Activated CD4-positive, CD25-positive, alpha-beta regulatory T cell treated with anti-CD3 and anti-CD28 coated beads, Interleukin-2, amount 50 U/mL, for 72 hours (primary cell): ENCODE measurements around the gene USP6.
"Not testable (repeated sequence)": the region's sequence is repeated elsewhere in the genome, so short reads cannot be mapped to it uniquely, and the experiment has no call there.

Experiments
- DNase-seq: peaks from one replicate; pipeline ENCODE4 v3.0.0; 2021

The USP6 gene

GRCh38 chr17:5122586-5123342 is 6.9 kb downstream of the USP6 start:
- no peak for DNase-seq

GRCh38 chr17:5123343-5124124 is 7.7 kb downstream of the USP6 start:
- DNase-seq = no peak

DNA sequence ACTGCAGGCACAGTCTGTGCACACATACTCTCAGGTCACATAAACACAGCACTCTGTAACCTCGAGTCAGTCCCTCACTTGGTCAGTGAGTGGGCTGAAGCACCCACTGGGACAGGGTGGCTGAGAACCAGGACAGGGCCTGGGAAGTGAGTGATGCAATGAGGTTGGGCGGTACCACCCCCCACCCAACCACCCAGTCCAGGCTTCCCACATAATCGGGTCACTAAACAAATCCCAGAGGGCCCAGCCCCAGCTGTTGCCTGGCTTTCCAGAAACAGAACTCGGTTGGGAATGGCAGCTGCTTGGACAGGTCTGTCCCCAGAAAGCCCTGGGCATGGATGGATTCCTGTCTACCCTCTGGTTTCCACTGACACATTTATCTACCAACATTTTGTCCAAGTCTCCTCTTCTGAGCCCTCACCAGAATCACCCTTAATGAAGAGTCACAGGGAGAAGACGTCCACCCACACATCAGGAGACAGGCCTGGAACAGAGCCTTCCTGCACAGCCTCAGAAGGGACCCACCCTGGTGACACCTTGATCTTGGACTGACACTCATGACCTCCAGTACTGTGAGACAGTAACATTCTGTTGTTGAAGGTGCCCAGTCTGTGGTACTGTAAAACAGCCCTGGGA is 8.4 kb downstream of the USP6 start:
- DNase-seq = not testable (repeated sequence)

DNA sequence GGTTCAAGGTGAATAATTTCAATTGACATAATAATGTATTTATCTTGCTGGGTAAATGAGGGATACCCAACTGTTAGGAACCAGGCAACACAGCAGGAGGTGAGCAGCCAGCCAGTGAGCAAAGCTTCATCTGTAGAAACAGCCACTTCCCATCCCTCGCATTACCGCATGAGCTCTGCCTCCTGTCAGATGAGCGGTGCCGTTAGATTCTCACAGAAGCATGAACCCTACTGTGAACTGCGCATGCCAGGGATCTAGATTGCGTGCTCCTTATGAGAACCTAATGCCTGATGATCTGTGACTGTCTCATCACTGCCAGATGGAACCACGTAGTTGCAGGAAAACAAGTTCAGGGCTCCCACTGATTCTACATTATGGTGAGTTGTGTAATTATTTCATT is 9.1 kb downstream of the USP6 start:
- not testable (repeated sequence) for DNase-seq

GRCh38 chr17:5126719-5127488 is 11.1 kb downstream of the USP6 start:
- DNase-seq = no peak

DNA sequence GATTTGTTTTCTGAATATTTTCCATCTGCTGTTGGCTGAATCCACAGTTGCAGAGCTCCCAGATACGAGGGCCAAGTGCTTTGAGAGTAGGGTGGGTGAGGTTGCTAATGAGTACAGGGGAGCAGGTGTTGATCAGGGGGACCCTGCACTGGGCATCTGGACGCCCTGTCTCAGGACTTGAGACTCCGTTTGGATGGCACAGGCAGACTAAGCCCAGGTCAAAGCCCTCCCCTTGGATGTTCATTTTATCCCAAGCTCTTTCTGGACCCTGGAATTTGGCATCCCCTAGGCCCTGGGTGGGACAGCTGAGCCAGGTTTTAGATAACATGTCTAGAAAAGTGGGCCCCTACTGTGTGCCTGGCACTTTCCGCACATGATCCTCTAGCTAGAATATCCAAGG is 12.1 kb downstream of the USP6 start:
- no peak for DNase-seq

- not testable (repeated sequence) for DNase-seq
Observed at GRCh38 chr17:5128387-5128786, 12.6 kb downstream of the USP6 start.

GRCh38 chr17:5128905-5129535 is 13.2 kb downstream of the USP6 start:
- no peak for DNase-seq

DNA sequence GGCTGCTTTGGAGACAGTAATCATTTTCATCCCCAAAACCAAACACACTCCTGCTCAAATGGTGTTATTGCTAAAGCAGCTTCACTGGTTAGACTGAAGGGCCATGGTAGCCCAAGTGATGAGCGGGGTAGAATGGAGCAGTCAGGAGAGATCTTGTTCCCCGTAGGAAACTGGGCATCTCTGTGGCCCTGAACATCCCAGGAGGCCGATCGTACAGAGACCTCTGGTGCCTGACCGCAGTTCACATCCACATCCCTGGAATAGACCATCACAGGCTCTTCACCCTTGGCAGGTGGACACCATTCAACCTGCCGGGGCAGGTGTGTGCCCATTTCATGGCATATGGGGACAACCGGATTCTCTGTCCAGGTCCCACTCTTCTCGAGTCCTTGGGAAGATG is 13.9 kb downstream of the USP6 start:
- DNase-seq = not testable (repeated sequence)

GRCh38 chr17:5130261-5130660 is 14.4 kb downstream of the USP6 start:
- DNase-seq = not testable (repeated sequence)

DNA sequence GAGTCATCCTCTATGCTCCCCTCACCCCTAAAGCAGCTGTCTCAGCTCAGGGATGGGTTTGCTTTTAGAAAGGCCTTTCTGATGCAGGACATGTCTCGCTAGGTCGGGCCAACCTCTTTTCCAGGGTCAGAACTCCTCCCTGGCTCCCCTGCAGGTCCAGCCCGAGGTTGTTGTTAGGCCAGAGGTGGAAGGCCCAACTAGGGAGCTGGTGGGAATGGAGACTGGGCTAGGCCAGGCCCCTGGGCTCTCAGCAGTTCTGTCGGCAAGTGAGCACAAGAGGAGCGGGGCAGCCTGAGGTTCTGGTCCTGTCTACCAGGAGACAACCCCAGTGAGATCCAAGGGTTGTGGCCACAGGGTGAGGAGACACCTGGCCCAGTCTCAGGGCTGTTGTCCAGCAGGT is 14.9 kb downstream of the USP6 start:
- DNase-seq = not testable (repeated sequence)

DNA sequence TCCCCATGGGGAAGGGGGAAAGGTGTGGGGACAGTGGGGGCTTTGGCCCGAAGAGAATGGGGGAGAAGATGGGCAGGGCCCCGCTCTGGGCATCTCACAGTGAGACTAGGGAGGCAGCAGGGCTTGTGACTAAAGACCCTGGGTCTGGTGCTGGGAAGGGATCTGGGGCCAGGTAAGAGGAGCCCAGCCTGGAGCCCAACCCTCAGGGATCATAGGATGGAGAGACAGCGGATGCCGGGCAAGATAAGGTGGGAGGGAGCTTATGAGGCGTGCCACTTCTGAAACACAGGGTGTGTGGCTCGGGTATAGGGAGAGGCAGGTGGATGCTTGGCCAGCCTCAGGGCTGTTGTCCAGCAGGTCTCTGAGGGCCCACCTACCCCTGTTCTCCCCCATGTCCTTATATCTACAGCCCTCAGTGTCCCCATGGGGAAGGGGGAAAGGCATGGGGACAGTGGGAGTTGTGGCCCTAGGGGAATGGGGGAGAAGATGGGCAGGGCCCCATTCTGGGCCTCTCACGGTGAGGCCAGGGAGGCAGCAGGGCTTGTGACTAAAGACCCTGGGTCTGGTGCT is 15.4 kb downstream of the USP6 start:
- no peak for DNase-seq

DNA sequence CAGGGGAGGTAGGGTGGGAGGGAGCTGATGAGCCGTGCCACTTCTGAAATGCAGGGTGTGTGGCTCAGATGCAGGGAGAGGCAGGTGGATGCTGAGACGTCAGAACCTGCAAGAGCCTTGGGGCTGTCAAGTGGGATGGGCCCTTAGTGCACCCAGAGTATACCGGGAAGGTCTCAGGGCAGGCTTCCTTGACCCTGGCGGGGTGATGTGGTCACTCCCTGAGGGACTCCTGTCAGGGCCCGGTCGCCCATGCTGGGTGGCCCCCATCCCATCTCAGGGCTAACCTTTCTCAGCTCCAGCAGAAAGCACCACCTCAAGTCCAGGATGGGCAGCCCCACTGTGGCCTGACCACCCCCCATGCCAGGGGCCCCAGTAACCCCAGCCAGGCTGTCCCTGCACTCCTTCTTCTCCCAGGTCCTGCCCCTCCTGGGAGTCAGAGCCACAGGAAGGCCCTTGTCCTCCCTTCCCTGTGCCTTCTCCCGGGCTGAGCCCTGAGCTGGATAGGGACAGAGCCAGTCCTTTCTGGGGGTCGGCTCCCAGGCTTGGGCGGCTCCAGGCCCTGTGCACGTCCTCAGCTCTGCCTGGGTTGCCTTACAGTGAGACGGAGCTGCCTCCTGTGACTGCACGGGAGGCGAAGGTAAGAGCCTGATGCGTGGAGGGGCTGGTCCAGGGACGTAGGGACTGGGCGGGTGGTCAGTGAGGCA is 16.1 kb downstream of the USP6 start:
- DNase-seq = not testable (repeated sequence)

DNA sequence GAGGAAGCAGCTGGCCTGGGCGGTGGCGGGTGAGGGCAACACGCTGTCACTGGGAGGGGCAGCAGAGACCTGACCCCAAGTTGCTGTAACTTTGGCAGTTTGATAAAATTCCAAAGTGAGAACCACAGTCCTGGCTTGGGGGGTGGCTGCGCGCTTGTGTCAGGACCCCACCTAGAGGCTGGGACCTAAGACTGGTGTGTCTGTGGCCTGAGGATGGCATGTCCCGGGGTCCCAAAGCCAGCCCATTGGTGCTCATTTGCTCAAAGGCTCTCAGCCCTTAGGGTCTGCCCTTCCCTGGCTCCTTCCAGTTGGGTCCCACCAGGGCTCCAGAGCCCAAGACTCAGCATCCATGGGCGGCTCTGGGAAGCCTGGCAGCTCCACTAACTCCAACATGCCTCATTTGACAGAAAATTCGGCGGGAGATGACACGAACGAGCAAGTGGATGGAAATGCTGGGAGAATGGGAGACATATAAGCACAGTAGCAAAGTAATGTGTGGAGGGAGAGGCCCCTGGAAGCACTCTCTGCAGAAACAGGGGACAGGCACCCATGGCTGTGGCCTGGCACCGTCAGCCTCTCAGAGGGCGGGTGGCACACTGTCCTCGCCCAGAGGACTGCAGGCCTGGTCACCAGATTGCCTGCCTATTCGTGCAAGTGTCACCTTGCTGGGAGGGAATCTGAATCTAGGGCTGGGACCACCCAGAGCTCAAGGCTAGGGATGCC is 16.8 kb downstream of the USP6 start:
- not testable (repeated sequence) for DNase-seq

DNA sequence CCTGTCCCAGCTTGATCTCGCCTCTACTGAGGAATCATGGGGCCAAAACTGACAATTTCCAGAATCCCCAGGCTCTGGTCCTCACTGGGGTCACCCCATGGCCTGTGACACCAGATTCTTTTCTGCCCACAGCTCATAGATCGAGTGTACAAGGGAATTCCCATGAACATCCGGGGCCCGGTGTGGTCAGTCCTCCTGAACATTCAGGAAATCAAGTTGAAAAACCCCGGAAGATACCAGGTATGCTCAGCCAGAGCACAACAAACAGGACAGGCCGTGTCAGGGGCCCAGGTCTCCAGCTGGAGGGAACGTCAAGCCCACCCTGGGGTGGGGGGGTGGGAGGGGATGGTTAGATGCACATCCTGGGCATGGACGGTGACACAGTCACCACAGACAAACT is 17.5 kb downstream of the USP6 start:
- DNase-seq = no peak

DNA sequence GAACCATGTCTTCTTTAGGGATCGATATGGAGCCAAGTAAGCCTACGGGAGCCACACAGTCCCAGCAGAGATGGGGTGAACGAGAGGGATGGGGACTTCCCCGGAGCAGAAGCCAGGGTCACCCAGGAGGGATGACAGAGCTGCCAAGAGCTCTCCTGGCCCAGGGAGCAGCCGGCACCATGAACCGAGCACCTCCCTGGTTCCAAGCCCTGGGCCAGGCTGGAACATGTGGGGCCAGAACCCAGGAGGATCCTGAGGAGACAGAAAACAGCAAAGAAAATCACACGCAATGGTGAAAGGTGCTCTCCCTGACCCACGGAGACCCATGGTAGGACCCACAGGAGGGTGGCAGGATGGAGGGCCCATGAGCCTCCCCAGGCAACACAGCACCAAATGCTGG is 18.1 kb downstream of the USP6 start:
- DNase-seq = not testable (repeated sequence)

DNA sequence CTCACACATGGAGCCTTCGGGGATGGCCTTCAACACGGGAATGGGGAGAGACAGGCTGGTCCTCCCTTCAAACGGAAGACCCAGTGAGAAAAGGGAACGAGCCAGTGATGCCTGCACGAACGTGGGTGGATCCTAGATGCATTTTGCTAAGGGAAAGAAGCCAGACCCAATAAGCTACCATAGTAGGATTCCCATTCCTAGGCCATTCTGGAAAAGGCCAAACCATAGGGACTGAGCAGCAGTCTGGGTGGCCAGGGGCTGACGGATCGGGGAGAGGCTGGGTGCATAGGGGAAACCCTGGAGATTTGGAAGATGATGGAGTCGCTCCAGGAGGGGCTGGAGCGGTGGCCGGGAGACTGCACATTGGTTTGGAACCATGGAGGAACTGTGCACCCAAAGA is 18.7 kb downstream of the USP6 start:
- DNase-seq = not testable (repeated sequence)

GRCh38 chr17:5135131-5135712 is 19.4 kb downstream of the USP6 start:
- DNase-seq = not testable (repeated sequence)

DNA sequence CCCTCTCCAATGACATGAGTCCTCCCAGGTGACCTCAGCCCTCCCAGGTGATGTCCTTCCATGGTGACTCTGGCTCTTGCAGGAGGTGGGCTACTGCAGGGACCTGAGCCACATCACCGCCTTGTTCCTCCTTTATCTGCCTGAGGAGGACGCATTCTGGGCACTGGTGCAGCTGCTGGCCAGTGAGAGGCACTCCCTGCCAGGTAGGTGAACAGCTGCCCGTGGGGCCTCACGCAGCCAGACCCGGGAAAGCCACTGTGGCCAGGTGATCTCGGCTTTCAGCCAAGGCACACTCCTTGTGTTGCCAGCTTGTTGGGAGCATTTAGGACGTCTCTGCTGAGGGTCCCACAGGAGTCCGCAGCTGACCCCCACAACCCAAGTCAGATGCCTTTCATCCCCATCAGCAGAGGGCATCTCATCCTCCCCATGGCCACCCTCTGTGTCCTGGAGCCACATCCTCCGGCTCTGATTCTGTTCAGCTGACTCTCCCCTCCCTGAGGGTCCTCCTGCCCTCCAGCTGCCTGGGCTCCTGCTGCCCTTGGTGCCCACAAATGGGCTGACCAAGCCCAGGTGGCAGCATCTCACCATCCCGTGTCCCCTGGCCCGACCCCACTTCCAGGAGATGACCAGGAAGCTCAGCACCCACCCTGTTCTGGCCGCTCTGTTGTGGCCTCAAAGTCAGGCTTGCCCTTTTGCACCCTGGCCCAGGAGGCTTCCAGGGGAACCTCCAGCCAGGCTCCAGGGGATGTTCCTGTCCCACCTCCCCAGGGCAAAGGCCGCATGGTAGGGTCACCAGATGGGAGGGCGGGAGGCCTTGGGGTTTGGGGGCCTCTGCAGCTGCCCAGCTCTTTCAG is 20.1 kb downstream of the USP6 start:
- no peak for DNase-seq
